GM18520 (cell line): ENCODE results near the gene MYO1D.

Experiments
- ATAC-seq: cut with Tn5 transposase; IDR thresholded peaks from one replicate; pipeline ENCODE4 v1.9.1; 2021; ENCODE audit not compliant: unreplicated experiment

MYO1D gene

DNA sequence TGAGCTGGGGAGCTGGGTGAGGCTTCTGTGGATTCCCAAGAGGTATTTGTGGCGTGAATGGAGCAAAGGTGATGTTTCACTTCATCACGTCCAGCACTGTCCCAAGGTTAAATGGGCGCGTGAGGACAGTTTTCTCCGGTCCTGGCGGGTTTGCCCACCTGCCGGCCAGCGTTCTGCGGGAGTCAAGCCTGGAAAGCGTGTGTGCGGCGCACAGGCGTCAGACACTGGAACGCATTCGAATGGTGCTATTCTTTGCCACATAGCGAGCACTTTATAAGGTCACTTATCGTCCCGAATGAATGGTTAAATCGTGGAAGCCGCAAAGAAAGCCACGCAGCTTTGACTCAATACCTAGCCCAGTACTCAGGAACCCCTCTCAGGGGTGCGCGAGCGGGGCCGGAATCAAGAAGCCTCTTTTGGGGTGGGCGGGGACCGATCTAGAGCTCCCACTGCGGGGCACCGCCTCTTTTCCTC lies 433.1 kb downstream of the MYO1D start:
- ATAC-seq = no peak
